ENCODE measurements around the gene PCNX3. TPM values are rescaled to one million over a fixed set of nuclear protein-coding genes. Genes with fewer than 3 reads are reported as not detected.

Gene PCNX3
- total and polyA plus RNA-seq, 2 of the 13 experiments (the other 11 are each of a cell fraction or from before 2014, with no cell fraction given) = 16.2 to 23.0 TPM

- peak; percentile 92 for TF ChIP-seq ZNF691 (CRISPR knock-in tag; IDR thresholded peaks at IDR 0.05; ENCODE audit: borderline replicate concordance, low read depth)
- 0 out of 2 replicates have a peak, but pooled peaks have one; percentile 45 for TF ChIP-seq SMAD3 (CRISPR knock-in tag; IDR thresholded peaks at IDR 0.05)
- no peak for TF ChIP-seq MEF2D (CRISPR knock-in tag; IDR thresholded peaks at IDR 0.05)
- TF ChIP-seq LBX2 (CRISPR knock-in tag; IDR thresholded peaks at IDR 0.05; ENCODE audit: borderline replicate concordance) = no peak
- TF ChIP-seq ZNF431 (CRISPR knock-in tag; IDR thresholded peaks at IDR 0.05; ENCODE audit: borderline replicate concordance, low read depth) = no peak
- no peak for TF ChIP-seq PRDM10 (CRISPR knock-in tag; IDR thresholded peaks at IDR 0.05; ENCODE audit: low read depth)
- TF ChIP-seq EEA1 (CRISPR knock-in tag; IDR thresholded peaks at IDR 0.05; ENCODE audit: borderline replicate concordance) = no peak
- peak; percentile 100 for TF ChIP-seq ZNF672 (CRISPR knock-in tag; IDR thresholded peaks at IDR 0.05)
- TF ChIP-seq, protein P1, sequence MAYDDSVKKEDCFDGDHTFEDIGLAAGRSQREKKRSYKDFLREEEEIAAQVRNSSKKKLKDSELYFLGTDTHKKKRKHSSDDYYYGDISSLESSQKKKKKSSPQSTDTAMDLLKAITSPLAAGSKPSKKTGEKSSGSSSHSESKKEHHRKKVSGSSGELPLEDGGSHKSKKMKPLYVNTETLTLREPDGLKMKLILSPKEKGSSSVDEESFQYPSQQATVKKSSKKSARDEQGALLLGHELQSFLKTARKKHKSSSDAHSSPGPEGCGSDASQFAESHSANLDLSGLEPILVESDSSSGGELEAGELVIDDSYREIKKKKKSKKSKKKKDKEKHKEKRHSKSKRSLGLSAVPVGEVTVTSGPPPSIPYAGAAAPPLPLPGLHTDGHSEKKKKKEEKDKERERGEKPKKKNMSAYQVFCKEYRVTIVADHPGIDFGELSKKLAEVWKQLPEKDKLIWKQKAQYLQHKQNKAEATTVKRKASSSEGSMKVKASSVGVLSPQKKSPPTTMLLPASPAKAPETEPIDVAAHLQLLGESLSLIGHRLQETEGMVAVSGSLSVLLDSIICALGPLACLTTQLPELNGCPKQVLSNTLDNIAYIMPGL (CRISPR knock-in tag; IDR thresholded peaks at IDR 0.05; ENCODE audit: borderline replicate concordance in 1 of 2, low read depth in 1 of 2) = peak in 1 of 2 experiments; percentile 33; a peak in 2 of 4 replicates
- TF ChIP-seq GPBP1L1 (CRISPR knock-in tag; IDR thresholded peaks at IDR 0.05) = no peak
- TF ChIP-seq ZNF713 (CRISPR knock-in tag; IDR thresholded peaks at IDR 0.05) = 0 out of 2 replicates have a peak, but pooled peaks have one; percentile 39
- TF ChIP-seq RXRB (CRISPR knock-in tag; IDR thresholded peaks at IDR 0.05; ENCODE audit: borderline replicate concordance) = peak; percentile 40; the same call in 1 of the 2 replicates
- peak in 1 of 2 experiments; percentile 62; a peak in 3 of 4 replicates for TF ChIP-seq POLR2A (IDR thresholded peaks at IDR 0.05; ENCODE audit: insufficient read depth in 1 of 2, low read depth in 2 of 2, low read length in 2 of 2)
- peak; percentile 78; the same call in 1 of the 2 replicates for TF ChIP-seq ZNF354B (CRISPR knock-in tag; IDR thresholded peaks at IDR 0.05)
- TF ChIP-seq PBX2 (CRISPR knock-in tag; IDR thresholded peaks at IDR 0.05) = no peak
- TF ChIP-seq JUND (CRISPR knock-in tag; IDR thresholded peaks at IDR 0.05) = no peak
- no peak for TF ChIP-seq DNMT3B (CRISPR knock-in tag; conservative IDR thresholded peaks at IDR 0.05)
- TF ChIP-seq HDAC6 (IDR thresholded peaks at IDR 0.05; ENCODE audit: low read depth, low read length) = no peak
These were observed 22.3 kb downstream of the PCNX3 start, which contains the start of gene SIPA1 (continued) for GRCh38 chr11:65637794-65638419.
